GOT3 (cell line): ENCODE results near the gene PDZRN4.
"Not testable (repeated sequence)": the region's sequence is repeated elsewhere in the genome, so short reads cannot be mapped to it uniquely, and the experiment has no call there.

Experiments
- DNase-seq: peaks from one replicate; lab custom pipeline; 2025; ENCODE audit warnings: mixed read lengths; lab: John Stamatoyannopoulos, UW

The PDZRN4 gene

DNA sequence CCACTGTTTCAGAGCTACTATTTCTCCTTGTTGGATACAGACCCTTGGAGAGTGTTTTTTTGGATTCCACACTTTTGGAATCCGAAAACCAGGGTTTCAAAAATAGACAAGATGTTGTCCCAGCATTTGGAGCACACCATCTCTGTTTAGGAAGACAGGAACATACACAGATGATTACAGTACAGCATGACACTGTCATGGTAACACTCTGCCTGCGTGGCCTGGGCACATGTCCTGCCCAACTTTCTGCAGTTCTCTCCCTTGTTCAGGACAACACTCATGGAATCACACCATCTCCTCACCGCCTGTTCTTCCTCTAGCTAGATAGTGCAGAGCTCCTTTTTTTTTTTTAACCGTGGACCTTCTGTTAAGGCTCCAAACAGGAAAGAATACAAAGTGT, 369.2 kb downstream of the PDZRN4 start:
- DNase-seq = no peak

DNA sequence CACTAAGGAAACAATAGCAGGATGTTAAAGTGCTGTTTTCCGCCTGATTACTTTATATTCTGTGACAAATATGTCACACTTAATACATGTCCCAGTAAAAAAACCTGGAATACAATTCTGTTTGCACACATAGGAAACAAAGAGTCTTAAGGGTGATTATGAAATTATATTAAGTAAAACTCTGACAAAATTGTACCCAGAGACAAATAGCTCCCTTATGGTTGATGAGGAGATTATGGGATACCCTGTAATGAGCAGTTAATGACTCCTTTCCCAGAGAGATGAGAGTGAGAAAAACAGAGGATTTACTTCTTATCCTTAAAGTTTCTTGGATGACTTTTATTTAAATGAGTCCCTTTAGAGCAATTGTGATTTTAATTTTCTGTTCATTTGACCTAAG, 370.6 kb downstream of the PDZRN4 start:
- DNase-seq = no peak

DNA sequence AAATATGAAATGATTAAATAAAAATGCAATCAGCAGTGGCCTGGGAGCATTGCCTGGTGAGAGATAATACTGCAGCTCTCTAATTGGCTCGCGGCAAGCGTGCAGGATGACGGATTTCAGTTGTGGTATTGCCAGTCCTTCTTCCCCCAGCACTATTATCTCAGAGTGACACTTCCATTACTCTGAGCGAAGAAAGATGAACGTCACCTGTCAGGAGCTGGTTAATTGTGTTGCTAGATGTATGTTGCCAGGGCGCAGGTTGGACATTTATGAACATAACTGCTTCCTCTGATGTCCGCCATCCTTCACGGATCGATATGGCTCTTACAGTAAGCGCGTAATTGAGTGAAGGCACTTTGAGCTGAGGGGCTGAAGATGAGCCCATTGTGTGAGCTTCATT, 374.9 kb downstream of the PDZRN4 start:
- no peak for DNase-seq

DNA sequence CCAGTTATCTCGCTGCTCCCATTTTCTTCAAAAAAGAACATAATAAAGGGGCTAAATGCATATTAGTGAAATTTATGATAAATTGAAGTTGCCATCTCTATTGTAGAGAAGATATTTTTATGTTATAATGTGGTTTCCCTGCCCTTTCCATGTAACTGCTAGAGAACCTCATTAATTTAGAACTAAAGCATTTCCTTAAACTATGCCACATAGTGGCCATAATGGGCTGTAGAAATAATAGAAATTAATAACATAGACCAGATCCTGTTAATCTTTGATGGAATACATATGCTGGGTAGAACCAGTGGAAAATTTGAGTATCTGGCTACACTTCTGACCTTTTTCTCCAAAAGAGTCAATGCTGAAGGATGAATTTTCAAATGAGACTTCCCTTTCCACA, 376.7 kb downstream of the PDZRN4 start:
- DNase-seq = no peak

DNA sequence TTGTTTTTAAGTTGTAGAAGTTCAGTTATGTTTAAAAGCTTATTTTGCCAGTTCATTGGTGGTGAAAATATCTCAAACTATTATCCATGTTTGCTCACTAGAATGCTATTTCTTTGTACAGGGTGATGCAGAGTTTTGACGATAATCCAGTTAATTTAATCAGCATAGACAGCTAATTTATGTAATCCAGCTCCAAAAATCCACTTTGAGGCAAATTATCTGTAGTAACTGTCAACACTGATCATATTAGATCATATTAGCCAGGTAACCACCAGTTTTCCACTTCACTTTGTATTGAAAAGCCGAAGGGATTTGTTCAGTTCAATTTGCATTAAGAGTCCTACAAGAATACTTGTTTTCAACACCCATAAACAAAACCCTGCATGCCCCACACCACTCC, 378.6 kb downstream of the PDZRN4 start:
- DNase-seq = no peak

DNA sequence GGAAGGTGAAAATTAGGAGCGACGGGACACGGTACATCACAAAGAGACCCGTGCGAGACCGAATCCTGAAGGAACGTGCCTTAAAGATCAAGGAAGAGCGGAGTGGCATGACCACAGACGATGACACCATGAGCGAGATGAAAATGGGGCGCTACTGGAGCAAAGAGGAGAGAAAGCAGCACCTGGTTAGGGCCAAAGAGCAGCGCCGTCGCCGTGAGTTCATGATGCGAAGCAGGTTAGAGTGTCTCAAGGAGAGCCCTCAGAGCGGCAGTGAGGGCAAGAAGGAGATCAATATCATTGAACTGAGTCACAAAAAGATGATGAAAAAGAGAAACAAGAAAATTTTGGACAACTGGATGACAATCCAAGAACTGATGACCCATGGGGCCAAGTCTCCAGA, 385.3 kb downstream of the PDZRN4 start:
- no peak for DNase-seq

DNA sequence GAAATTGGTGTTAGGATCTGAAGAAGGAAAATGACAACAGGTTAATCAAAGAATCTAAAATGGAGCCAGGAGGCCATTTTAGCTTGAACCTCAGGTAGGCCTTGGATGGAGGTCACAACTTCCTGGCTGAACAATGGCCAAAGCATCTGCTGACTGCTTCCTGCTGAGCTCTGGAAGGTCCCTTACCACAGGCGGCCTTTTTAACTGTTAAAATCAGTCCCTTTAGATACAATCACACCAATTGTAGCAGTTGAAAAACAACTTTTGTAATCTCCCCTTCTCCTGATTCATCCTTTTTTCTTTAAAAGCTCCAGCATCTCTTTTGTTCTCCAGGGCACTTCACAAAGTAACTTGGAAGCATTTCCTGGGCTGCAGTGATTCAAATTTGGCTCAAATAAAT, 388.8 kb downstream of the PDZRN4 start:
- no peak for DNase-seq

DNA sequence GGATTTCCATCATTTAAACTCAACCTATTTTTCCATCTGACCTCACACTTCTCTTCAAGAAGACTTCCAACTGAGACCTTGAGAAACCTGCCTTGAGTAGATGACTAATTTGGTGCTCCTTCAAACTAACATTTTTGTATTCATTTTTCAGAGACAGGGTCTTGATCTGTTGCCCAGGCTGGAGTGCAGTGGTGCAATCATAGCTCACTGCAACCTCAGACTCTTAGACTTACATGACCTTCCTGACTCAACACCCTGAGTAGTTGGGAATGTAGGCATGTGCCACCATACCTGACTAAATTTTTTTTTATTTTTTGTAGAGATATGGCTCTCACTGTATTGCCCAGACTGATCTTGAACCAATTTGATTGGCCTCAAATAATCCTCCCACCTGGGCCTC, 389.9 kb downstream of the PDZRN4 start:
- no peak for DNase-seq

DNA sequence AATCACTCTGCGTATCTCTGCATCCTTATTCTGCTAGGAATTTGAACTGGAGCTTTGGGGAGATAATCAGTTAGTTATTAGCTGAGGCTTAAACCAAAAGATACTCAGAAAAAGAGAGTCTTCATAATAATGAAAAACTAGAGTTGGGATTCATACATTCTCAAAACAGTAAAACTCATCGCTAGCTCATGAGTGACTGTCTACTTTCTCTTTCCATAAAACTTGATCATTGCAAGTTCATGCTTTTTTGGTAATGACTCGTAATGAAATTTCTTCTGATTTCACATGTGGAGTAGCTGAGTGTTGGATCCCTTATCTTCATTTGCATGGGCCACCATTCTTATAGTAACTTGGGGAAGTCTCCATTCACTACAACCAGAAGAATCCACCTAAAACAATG, 397.7 kb downstream of the PDZRN4 start:
- no peak for DNase-seq

DNA sequence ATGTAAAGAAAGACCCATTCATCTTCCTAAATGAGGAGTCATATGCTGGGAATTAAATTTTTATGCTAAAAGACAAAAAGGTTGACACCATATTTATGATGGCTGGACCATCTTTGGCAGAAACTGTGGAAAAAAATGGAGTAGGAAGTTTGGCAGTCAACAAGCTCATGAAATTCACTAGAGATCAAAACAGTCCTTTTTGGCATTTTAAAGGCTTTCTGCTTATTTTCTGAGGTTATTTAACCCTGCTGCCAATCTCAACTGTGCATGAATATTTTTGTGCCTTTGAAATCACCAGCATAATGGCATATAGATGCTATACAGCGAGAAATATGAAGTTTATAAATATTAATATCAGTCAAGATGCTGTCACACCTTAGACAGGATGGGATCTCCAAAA, 399.5 kb downstream of the PDZRN4 start:
- DNase-seq = no peak

DNA sequence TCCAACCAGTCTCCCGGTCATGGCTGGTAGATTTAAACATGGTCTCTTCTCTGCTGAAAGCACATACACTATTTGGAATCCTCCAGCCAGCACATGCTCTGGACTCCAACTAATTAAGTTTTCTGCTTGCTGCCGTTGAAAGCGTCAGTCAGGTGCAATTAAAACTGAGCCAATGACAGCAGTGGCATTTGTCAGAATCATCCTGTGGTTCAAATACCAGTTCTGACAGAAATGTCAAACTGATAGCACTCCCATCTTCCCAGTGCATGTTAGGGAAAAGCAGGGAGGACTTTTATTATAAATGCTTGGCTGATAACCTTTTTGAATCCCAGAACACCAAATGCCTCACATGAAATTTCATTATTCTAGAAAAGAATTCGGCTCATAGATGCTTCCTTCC, 401.8 kb downstream of the PDZRN4 start:
- no peak for DNase-seq

DNA sequence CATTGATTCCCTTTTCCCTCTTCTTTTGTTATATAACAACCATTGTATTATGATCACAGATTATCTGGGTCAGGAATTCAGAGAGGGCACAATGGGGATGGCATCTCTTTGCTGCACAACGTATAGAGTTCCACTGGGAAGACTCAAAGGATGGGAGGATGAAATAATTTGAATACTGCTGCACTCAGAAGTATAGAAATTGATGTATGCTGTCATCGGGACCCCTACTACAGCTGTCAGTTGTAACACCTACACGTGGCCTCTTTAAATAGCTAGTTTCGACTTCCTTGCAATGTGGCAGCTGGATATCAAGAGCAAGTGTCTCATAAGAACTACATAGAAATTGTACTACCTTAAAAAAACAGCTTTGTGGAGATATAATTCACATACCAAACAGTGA, 408.1 kb downstream of the PDZRN4 start:
- no peak for DNase-seq

DNA sequence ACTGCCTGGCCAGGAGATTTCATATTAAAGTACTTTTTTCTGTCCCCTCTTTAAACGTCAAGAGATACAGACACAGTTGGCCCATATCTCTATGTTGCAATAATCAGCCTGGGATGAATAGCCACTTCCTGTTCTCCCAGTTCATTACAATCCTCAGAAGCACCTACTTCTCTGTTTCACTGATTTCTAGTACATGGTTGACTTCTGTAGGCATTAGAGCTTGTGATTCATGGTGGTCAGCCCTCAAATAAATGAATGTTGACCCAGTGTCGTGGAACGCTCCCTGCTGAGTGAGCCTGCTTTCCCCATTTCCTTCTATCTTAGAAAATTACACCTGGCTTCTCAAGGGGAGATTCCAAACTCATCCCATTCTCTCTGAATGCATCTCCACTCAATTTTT, 416.7 kb downstream of the PDZRN4 start:
- DNase-seq = no peak

DNA sequence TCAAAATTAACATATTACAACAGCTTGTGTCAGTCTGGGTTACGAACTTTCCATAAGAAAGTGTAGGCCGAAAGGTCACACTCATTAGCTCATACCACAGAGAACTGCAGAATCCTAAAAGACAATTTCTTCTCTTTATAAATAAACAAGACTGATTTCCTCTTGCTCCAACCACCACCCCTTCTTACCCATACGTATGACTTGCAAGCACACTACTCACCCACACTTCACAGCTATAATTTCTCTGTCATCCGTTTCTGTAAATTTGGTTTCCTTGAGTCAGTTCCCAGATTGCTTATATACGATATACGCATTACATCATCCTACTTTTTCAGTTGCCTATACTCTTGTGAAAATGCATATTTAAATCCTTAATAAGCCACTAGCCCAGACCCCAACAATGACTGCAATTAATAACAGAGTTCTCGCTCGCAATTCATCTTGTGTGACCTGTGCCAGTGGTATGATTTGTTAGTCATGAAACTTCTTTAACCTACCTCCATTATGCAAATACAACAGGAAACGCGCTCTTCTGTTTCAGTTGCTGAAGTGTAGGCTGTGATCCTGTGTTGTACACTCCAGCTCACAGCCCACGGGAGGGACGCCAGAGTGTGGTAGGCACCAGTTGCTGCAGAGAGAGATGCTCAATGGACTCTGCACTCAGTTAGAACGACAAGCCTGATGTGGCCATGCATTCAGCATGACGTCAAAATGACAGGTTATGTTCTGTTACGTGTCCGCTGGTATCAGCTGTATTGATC, 417.6 kb downstream of the PDZRN4 start:
- DNase-seq = no peak

DNA sequence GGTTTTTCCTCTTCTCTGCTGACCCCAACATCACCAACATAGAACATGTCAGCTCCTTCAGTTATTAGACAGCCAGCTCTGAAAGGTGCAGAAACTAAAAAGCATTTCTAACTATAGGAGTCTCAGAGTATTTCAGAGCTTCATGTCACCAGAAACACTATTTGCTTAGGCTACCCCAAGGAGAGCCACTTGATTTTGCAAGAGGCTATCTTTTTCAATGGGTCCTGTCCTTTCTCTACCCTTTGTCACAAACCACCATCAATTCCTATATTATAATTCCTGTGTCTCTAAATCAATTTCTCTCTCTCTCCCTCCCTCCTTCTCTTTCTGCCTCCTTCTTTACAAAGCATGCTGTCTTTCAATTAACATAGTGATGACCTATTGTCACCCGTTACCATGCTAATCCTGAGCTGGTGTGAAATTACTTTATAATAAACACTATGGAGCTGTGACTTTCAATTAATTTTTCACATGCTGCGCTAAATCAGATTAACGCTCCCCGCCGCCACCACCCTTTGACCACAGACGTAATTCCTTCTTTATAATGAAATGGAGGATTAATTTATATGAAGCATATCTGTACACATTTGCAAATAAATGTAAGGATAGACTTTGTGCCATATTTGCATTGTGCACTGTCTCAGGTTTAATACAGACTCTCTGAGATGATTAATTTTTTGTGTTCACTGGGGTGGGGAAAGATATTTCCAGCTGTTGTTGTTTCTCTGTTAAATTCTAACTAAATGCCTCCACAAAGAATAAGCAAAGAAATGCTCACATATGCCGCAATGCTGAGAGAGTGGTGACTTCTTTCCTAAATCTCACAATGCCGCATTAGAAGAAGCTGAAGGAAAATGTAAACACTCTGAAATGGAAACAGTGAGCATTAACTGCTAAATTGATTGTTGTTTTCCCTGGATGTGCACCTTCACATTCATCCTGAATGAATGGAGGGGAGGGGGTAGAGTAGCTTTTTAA, 418.6 kb downstream of the PDZRN4 start:
- DNase-seq = no peak

DNA sequence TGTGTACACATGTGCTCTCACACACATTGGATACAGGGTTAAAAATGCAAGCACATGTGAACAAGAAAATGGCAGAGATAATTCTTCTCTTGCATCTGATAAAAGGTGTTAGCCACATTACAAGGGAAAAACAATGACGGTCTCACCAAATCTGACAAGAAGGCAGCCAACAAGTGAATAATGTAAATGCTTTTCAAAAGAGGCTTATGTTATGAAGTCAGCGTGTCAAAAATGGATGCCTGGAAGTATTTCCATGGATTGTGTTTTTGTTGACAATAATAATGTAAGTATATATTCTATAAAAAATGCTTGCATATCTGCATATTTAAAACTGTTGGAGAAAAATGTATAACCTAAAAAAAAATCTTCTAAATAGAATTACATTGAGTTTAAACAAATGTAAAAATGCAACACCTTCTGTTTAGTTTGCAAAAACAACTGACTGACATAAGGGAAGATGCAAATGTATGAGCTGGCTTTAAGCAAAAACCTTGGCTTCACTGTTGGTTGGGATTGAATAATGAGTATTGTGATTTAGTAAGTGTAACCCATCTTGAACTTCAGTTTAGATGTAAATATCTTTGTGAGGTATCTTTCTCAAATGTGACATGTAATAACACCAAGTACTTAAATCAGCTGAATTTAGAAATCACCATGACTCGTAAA, 424.9 kb downstream of the PDZRN4 start:
- DNase-seq = no peak

DNA sequence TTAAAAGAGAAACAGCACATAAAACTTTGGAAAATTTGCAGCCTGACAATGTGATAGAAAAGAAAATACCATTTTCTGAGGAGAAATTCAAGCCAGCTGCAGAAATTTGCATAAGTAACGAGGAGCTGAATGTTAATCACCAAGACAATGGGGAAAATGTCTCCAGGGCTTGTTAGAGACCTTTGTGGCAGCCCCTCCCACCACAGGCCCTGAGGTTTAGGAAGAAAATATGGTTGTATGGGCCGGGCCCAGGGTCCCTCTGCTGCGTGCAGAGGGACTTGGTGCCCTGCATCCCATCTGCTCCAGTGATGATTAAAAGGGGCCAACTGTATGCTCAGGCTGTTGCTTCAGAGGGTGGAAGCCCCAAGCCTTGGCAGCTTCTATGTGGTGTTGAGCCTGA, 427.1 kb downstream of the PDZRN4 start:
- DNase-seq = not testable (repeated sequence)

DNA sequence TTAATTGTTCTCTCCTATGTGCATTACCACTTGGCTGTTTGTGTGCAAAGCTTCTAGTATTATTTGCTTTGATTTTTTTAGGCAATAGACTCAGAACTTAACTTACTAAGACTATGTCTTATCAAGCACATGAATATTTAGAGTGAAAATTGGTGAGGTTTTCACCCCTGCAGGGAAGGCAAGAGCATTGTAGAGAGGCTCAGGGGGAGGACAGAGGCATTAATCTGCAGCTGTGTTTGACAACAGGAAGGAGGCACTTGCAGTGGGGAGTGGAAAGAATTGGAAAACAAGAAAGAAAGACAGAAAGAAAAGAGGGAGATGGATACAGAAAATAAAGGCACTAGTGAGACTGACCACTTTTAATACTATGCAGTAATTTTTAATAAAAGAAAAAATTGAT, 431.6 kb downstream of the PDZRN4 start:
- DNase-seq = no peak

DNA sequence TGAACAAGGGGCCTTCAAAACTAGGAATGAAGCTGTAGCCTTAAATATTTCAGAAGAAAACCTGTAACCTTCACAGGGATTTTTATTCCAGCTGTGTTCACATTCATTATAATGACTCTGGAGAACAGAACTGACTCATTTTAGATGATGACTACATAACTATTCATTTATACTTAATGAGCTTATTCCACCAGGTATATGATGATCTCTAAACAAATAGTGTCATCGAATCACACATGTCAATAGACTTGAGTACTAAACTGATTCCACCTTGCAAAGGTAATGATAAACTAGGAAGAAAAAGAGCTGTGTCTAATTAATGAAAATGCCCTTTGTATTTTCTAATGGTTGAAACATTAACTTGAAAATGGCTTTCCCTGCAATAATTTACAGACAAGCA, 433.2 kb downstream of the PDZRN4 start:
- DNase-seq = no peak
